Measurements from ENCODE around the gene CCSER1.
"Not testable (repeated sequence)": the region's sequence is repeated elsewhere in the genome, so short reads cannot be mapped to it uniquely, and the experiment has no call there.

CCSER1 gene

DNA sequence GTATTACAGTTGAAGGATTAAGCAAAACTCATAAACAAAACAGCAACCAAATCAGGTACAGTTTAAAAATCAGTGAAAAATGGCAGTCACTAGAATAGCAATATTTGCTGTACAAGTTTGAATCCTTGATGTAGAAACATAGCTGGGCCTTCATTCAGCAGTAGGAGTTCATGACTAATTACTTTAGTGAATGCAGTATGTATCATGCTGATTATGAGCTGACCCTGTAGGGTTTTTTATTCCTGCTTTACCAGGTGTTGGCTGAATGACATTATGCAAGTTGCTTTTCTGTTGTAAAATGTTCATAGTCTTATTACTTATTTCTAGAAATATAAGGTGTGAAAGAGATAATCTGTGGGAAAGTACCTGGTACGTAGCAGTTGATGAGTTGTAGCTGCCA lies 179.6 kb downstream of the CCSER1 start:
- Histone ChIP-seq H3K36me3 (ENCODE audit: low read length) (no peaks in the 10 kb centered on the region), H4K20me1 (ENCODE audit: low read depth, low read length) (no peaks in the 10 kb centered on the region), H3K9me3 (ENCODE audit: insufficient read depth, low read length) (no peaks in the 10 kb centered on the region), H3F3A (ENCODE audit: insufficient read depth) (no peaks in the 10 kb centered on the region), H3K27ac (ENCODE audit: low read depth, low read length) (no peak overlapping the region), H3K9me2 (replicated peaks; ENCODE audit: insufficient read depth, low read length) (no peaks in the 10 kb centered on the region), H3K4me2 (ENCODE audit: low read depth, low read length, poor library complexity, severe bottlenecking) (no peak overlapping the region), H3K79me2 (ENCODE audit: insufficient read depth, low read length) (no peaks in the 10 kb centered on the region), H2AFZ (ENCODE audit: low read depth, low read length, severe bottlenecking) (no peak overlapping the region), H3K27me3 (ENCODE audit: low read length) (no peaks in the 10 kb centered on the region), H3K4me3 (ENCODE audit: insufficient read depth, low read length, poor library complexity, severe bottlenecking) (no peak overlapping the region), H3K9ac (ENCODE audit: low read length) (no peak overlapping the region)
- TF ChIP-seq, protein P1, sequence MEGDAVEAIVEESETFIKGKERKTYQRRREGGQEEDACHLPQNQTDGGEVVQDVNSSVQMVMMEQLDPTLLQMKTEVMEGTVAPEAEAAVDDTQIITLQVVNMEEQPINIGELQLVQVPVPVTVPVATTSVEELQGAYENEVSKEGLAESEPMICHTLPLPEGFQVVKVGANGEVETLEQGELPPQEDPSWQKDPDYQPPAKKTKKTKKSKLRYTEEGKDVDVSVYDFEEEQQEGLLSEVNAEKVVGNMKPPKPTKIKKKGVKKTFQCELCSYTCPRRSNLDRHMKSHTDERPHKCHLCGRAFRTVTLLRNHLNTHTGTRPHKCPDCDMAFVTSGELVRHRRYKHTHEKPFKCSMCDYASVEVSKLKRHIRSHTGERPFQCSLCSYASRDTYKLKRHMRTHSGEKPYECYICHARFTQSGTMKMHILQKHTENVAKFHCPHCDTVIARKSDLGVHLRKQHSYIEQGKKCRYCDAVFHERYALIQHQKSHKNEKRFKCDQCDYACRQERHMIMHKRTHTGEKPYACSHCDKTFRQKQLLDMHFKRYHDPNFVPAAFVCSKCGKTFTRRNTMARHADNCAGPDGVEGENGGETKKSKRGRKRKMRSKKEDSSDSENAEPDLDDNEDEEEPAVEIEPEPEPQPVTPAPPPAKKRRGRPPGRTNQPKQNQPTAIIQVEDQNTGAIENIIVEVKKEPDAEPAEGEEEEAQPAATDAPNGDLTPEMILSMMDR (IDR thresholded peaks at IDR 0.05; ENCODE audit: insufficient read depth, low read length, poor library complexity, severe bottlenecking): no peak
- no peak for TF ChIP-seq EZH2phosphoT487 (conservative IDR thresholded peaks at IDR 0.05; ENCODE audit: low read length)

DNA sequence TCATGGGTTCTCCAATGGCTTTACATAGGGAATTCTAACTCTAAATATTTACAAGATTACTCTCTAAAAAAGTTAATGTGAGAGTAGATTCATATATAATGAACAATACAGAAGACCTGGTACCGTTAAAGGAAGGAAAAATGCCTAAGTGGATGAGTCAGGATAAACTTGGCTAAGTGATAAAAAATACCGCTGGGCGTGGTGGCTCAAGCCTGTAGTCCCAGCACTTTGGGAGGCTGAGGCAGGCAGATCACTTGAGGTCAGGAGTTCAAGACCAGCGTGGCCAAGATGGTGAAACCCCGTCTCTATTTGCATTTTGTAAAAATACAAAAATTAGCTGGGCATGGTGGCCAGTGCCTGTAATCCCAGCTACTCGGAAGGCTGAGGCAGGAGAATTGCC lies 189.9 kb downstream of the CCSER1 start:
- not testable (repeated sequence) for H3K9me2 ChIP-seq (replicated peaks; ENCODE audit: insufficient read depth, low read length); H3K36me3 ChIP-seq (ENCODE audit: low read length); H3K79me2 ChIP-seq (ENCODE audit: insufficient read depth, low read length); H4K20me1 ChIP-seq (ENCODE audit: low read depth, low read length); H3K27ac ChIP-seq (ENCODE audit: low read depth, low read length); H3K4me2 ChIP-seq (ENCODE audit: low read depth, low read length, poor library complexity, severe bottlenecking); H3F3A ChIP-seq (ENCODE audit: insufficient read depth); H3K9me3 ChIP-seq (ENCODE audit: insufficient read depth, low read length); H3K27me3 ChIP-seq (ENCODE audit: low read length); H2AFZ ChIP-seq (ENCODE audit: low read depth, low read length, severe bottlenecking); H3K9ac ChIP-seq (ENCODE audit: low read length); H3K4me3 ChIP-seq (ENCODE audit: insufficient read depth, low read length, poor library complexity, severe bottlenecking)

DNA sequence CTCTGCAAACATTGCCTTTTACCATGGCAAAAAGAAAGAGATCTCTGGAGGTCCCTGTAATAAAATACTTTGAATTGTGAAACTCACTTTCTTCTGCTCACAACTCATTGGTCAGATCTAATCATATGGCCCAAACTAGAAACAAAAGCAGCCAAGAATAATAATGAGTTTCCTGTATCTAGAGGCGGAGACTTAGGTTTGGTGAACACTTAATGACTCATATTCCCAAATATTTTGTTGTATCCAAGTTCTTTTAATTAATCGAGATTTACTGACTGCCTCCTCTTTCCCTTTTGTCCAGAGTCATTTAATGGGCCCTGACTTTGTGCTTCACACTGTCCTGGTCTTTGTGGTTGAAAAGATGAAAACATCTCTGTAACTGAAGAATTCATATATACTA lies 190.6 kb downstream of the CCSER1 start:
- Histone ChIP-seq H3K9me2 (replicated peaks; ENCODE audit: insufficient read depth, low read length) (no peaks in the 10 kb centered on the region), H4K20me1 (ENCODE audit: low read depth, low read length) (no peaks in the 10 kb centered on the region), H3F3A (ENCODE audit: insufficient read depth) (no peaks in the 10 kb centered on the region), H3K9me3 (ENCODE audit: insufficient read depth, low read length) (no peaks in the 10 kb centered on the region), H3K27ac (ENCODE audit: low read depth, low read length) (no peak overlapping the region), H3K4me2 (ENCODE audit: low read depth, low read length, poor library complexity, severe bottlenecking) (no peak overlapping the region), H3K79me2 (ENCODE audit: insufficient read depth, low read length) (no peaks in the 10 kb centered on the region), H2AFZ (ENCODE audit: low read depth, low read length, severe bottlenecking) (no peak overlapping the region), H3K27me3 (ENCODE audit: low read length) (no peaks in the 10 kb centered on the region), H3K4me3 (ENCODE audit: insufficient read depth, low read length, poor library complexity, severe bottlenecking) (no peak overlapping the region), H3K9ac (ENCODE audit: low read length) (no peak overlapping the region), H3K36me3 (ENCODE audit: low read length) (no peaks in the 10 kb centered on the region)
- TF ChIP-seq EZH2phosphoT487 (conservative IDR thresholded peaks at IDR 0.05; ENCODE audit: low read length): no peak
- TF ChIP-seq, protein P1 (IDR thresholded peaks at IDR 0.05; ENCODE audit: insufficient read depth, low read length, poor library complexity, severe bottlenecking): no peak

DNA sequence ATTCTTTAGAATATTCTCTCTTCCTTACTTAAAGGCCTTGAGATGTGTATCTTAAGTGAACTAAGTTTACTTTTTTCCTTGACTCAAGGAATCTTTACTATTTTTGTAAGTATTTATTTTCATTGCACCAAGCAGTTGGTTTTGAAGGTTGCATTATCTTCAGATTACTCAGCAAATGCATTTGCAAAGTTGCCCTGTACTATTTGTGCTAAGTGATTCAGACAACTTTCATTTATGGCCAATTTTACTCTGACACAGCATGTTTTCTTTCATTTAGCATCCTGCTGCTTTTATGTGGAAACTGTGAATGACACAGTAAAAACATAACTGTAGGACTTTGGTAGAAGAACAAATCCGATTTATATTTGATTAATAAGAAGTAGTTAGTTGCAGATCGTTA lies 191.0 kb downstream of the CCSER1 start:
- Histone ChIP-seq H4K20me1 (ENCODE audit: low read depth, low read length) (no peaks in the 10 kb centered on the region), H3K27me3 (ENCODE audit: low read length) (no peaks in the 10 kb centered on the region), H3K27ac (ENCODE audit: low read depth, low read length) (no peak overlapping the region), H3K9ac (ENCODE audit: low read length) (no peak overlapping the region), H3K4me3 (ENCODE audit: insufficient read depth, low read length, poor library complexity, severe bottlenecking) (no peak overlapping the region), H3K79me2 (ENCODE audit: insufficient read depth, low read length) (no peaks in the 10 kb centered on the region), H3F3A (ENCODE audit: insufficient read depth) (no peaks in the 10 kb centered on the region), H2AFZ (ENCODE audit: low read depth, low read length, severe bottlenecking) (no peak overlapping the region), H3K36me3 (ENCODE audit: low read length) (no peaks in the 10 kb centered on the region), H3K9me2 (replicated peaks; ENCODE audit: insufficient read depth, low read length) (no peaks in the 10 kb centered on the region), H3K9me3 (ENCODE audit: insufficient read depth, low read length) (no peaks in the 10 kb centered on the region), H3K4me2 (ENCODE audit: low read depth, low read length, poor library complexity, severe bottlenecking) (no peak overlapping the region)
- TF ChIP-seq EZH2phosphoT487 (conservative IDR thresholded peaks at IDR 0.05; ENCODE audit: low read length): no peak
- TF ChIP-seq, protein P1 (IDR thresholded peaks at IDR 0.05; ENCODE audit: insufficient read depth, low read length, poor library complexity, severe bottlenecking): no peak

Data from SU-DHL-6 (cell line).